Measurements from ENCODE around the gene BRD3. TPM values are rescaled to one million over a fixed set of nuclear protein-coding genes. Genes with fewer than 3 reads are reported as not detected.

The BRD3 gene
- total RNA-seq, 1 experiment from 2014 or later, result 63.1 TPM

DNA sequence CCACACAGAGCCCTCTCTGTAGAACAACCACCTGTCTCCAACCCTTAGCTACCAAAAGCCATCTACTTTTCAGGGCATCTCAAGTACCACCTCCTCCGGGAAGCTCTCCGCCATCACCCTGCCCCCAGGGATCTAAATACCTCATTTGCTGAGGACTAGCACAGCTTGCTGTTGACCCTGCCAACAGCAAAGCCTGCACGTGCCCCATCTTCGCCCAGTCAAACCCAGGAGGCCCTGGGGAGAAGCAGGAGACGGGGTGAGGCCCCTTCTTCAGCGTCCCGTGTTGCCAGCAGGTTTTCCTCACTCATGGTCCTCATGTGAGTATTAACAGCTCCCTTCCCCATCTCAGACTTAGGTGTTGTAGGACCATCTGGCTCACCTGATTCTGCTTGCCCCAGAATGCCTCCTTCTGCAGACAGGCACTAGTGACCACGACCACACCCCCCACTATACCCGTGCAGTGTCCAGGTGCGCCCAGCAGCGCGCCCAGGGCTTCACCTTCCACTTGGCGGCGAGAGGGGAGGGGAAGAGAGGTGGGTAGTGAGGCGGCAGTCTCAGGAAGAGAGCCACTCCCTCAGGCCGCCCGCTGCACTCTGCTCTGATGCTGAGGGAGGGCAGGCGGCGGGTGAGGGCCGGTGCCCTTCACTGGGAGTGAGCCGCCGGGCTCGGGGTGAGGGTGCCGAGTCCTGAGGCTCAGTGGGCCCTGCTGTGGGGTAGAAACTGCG lies 86.8 kb downstream of the BRD3 start:
- Histone ChIP-seq H4K20me1 (ENCODE audit: control insufficient read depth, insufficient read depth, insufficient read length) (no peaks in the 10 kb centered on the region), H2BK20ac (ENCODE audit: low read depth, low read length, poor library complexity, severe bottlenecking) (no peak overlapping the region), H3K23me2 (ENCODE audit: insufficient read length, low read depth, low read length, poor library complexity, severe bottlenecking) (no peaks in the 10 kb centered on the region), H3K79me2 (ENCODE audit: insufficient read depth, low read length) (peaks cover 36% of the 10 kb centered on the region; the same call in 1 of the 2 replicates), H2BK15ac (ENCODE audit: low read depth, low read length) (no peak overlapping the region), H3K27ac (ENCODE audit: insufficient read length, low read depth, low read length) (no peak overlapping the region), H3K56ac (ENCODE audit: insufficient read length, low read depth, low read length) (no peak overlapping the region), H2BK12ac (ENCODE audit: insufficient read length, low read depth, low read length) (no peak overlapping the region), H3K18ac (ENCODE audit: insufficient read length, low read depth, low read length) (no peak overlapping the region), H2BK5ac (ENCODE audit: insufficient read length, low read length) (no peak overlapping the region), H3K4me2 (ENCODE audit: insufficient read depth, insufficient read length, low read length) (no peak overlapping the region), H3K14ac (ENCODE audit: insufficient read depth, low read length) (no peak overlapping the region), H3K4me1 (ENCODE audit: insufficient read depth, low read length) (no peaks in the 10 kb centered on the region), H3K23ac (ENCODE audit: insufficient read length, low read depth, low read length) (no peak overlapping the region), H2BK120ac (ENCODE audit: low read depth, low read length, poor library complexity, severe bottlenecking) (no peak overlapping the region), H3K27me3 (ENCODE audit: insufficient read depth, low read length) (no peaks in the 10 kb centered on the region), H3K79me1 (ENCODE audit: insufficient read depth, low read depth, low read length, poor library complexity, severe bottlenecking) (peaks cover 4% of the 10 kb centered on the region), H4K8ac (replicated peaks; ENCODE audit: insufficient read length, low read depth, low read length) (no peak overlapping the region), H4K5ac (ENCODE audit: insufficient read length, low read depth, low read length) (no peak overlapping the region), H2AK5ac (ENCODE audit: insufficient read length, low read length) (no peak overlapping the region), H2AFZ (ENCODE audit: low read length) (no peak overlapping the region), H3K4ac (ENCODE audit: low read depth, low read length) (no peak overlapping the region), H3T11ph (ENCODE audit: low read length) (no peak overlapping the region), H4K91ac (ENCODE audit: insufficient read length, low read depth, low read length) (no peak overlapping the region), H3K9ac (ENCODE audit: extremely low read depth, insufficient read length, low read length) (no peak overlapping the region), H3K9me3 (ENCODE audit: control insufficient read depth, low read depth, low read length) (no peaks in the 10 kb centered on the region)
- H3K27ac Mint-ChIP-seq, result peak overlapping the region in 2 of 3 experiments; percentile 36 to 90; a peak in 2 of 7 replicates
- H3K36me3 Mint-ChIP-seq (ENCODE audit: insufficient read depth in 1 of 3, low read depth in 3 of 3), result peaks cover 0 to 5% (median 5%) of the 10 kb centered on the region in 3 experiments; a peak in 4 of 7 replicates
- no CpG with 5 or more reads among the region's 25 CpGs for whole genome bisulfite sequencing (ENCODE audit: extremely low coverage, insufficient read length, low lambda C conversion rate)
- no peaks in the 10 kb centered on the region; a peak in 1 of 5 replicates for H3K9me3 Mint-ChIP-seq
- no peaks in the 10 kb centered on the region for H3K27me3 Mint-ChIP-seq (ENCODE audit: low read depth)
- TF ChIP-seq, protein P1, sequence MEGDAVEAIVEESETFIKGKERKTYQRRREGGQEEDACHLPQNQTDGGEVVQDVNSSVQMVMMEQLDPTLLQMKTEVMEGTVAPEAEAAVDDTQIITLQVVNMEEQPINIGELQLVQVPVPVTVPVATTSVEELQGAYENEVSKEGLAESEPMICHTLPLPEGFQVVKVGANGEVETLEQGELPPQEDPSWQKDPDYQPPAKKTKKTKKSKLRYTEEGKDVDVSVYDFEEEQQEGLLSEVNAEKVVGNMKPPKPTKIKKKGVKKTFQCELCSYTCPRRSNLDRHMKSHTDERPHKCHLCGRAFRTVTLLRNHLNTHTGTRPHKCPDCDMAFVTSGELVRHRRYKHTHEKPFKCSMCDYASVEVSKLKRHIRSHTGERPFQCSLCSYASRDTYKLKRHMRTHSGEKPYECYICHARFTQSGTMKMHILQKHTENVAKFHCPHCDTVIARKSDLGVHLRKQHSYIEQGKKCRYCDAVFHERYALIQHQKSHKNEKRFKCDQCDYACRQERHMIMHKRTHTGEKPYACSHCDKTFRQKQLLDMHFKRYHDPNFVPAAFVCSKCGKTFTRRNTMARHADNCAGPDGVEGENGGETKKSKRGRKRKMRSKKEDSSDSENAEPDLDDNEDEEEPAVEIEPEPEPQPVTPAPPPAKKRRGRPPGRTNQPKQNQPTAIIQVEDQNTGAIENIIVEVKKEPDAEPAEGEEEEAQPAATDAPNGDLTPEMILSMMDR (conservative IDR thresholded peaks at IDR 0.05), result no peak
- no peak overlapping the region for H3K4me3 Mint-ChIP-seq
- H3K4me1 Mint-ChIP-seq, result peaks cover 38 to 44% of the 10 kb centered on the region in 2 experiments
- DNase-seq, result no peak

Other genes with a start within 250 kb of the BRD3 start
- gene VAV2, start 75.7 kb downstream of the BRD3 start, total RNA-seq (2021), result 58.7 and 58.9 TPM in 2 replicates
- gene BRD3OS, start 42.5 kb downstream of the BRD3 start, total RNA-seq (2021), result 16.4 and 17.8 TPM in 2 replicates
- 72.3 and 74.0 TPM in 2 replicates for gene WDR5, start 68.1 kb upstream of the BRD3 start, total RNA-seq (2021)
- gene RNU6ATAC, start 96.5 kb upstream of the BRD3 start, total RNA-seq (2021), result 132 and 134 TPM in 2 replicates

All from H9 (cell line).